Calu3 (cell line): ENCODE results near the gene F7. TPM values are rescaled to one million over a fixed set of nuclear protein-coding genes. Genes with fewer than 3 reads are reported as not detected.

ENCODE experiments used
- BruUV-seq: library from RNA; stranded (reverse); fragments of 400-500 nt; replicated peaks from 2 replicates; lab custom pipeline; 2021; lab: Mats Ljungman, UMichigan
- CTCF ChIA-PET: fragments of 300-600 bp; sonication (Branson Sonifier 250); formaldehyde crosslinking; loops from one replicate; lab custom pipeline; 2022; ENCODE audit warnings: antibody characterized with exemption; lab: Charles Lee
- DNase-seq: peaks from one replicate; pipeline ENCODE4 v3.0.0; 2022
- H3K27ac Mint-ChIP-seq: one replicate; pipeline ENCODE4 v1.8.0; 2022; ENCODE audit warnings: mixed read lengths; ENCODE audit not compliant: unreplicated experiment
- H3K27me3 Mint-ChIP-seq: one replicate; pipeline ENCODE4 v1.8.0; 2022; ENCODE audit warnings: mixed read lengths; ENCODE audit not compliant: unreplicated experiment
- H3K36me3 Mint-ChIP-seq: one replicate; pipeline ENCODE4 v1.8.0; 2022; ENCODE audit warnings: mild to moderate bottlenecking, moderate library complexity, mixed read lengths; ENCODE audit not compliant: insufficient read depth, unreplicated experiment
- H3K4me1 Mint-ChIP-seq: one replicate; pipeline ENCODE4 v1.8.0; 2022; ENCODE audit warnings: mild to moderate bottlenecking, low read depth, mixed read lengths; ENCODE audit not compliant: unreplicated experiment
- H3K4me3 Mint-ChIP-seq: one replicate; pipeline ENCODE4 v1.8.0; 2022; ENCODE audit warnings: mild to moderate bottlenecking, low read depth, moderate library complexity, mixed read lengths; ENCODE audit not compliant: unreplicated experiment
- H3K9me3 Mint-ChIP-seq: one replicate; pipeline ENCODE4 v1.8.0; 2022; ENCODE audit warnings: low read depth, mixed read lengths; ENCODE audit not compliant: unreplicated experiment
- intact Hi-C: fragments of 100-400 bp; cut with micrococcal nuclease; formaldehyde crosslinking; loops from one replicate; pipeline ENCODE4 v1.10.0; 2022; ENCODE audit not compliant: unreplicated experiment
- total RNA-seq: library from RNA; stranded (reverse); gene quantifications from 2 replicates; pipeline ENCODE4 v1.2.3, GENCODE V29; 2022
- TF ChIP-seq, protein P1 (sequence below): fragments of 200-600 bp; IDR thresholded peaks from one replicate; pipeline ENCODE4 v1.8.0; 2022; ENCODE audit warnings: antibody characterized with exemption; ENCODE audit not compliant: unreplicated experiment

The F7 gene
- total RNA-seq, 1 experiment from 2014 or later = not detected

DNA sequence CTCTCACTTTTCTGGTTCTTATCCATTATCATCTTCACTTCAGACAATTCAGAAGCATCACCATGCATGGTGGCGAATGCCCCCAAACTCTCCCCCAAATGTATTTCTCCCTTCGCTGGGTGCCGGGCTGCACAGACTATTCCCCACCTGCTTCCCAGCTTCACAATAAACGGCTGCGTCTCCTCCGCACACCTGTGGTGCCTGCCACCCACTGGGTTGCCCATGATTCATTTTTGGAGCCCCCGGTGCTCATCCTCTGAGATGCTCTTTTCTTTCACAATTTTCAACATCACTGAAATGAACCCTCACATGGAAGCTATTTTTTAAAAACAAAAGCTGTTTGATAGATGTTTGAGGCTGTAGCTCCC, 14.2 kb downstream of the F7 start:
- CTCF ChIA-PET = no interaction called here
- Mint-ChIP-seq H3K4me3 (no peak overlapping the region), H3K4me1 (no peaks in the 10 kb centered on the region), H3K9me3 (no peaks in the 10 kb centered on the region), H3K36me3 (no peaks in the 10 kb centered on the region), H3K27me3 (peaks cover 13% of the 10 kb centered on the region), H3K27ac (no peak overlapping the region)
- TF ChIP-seq, protein P1, sequence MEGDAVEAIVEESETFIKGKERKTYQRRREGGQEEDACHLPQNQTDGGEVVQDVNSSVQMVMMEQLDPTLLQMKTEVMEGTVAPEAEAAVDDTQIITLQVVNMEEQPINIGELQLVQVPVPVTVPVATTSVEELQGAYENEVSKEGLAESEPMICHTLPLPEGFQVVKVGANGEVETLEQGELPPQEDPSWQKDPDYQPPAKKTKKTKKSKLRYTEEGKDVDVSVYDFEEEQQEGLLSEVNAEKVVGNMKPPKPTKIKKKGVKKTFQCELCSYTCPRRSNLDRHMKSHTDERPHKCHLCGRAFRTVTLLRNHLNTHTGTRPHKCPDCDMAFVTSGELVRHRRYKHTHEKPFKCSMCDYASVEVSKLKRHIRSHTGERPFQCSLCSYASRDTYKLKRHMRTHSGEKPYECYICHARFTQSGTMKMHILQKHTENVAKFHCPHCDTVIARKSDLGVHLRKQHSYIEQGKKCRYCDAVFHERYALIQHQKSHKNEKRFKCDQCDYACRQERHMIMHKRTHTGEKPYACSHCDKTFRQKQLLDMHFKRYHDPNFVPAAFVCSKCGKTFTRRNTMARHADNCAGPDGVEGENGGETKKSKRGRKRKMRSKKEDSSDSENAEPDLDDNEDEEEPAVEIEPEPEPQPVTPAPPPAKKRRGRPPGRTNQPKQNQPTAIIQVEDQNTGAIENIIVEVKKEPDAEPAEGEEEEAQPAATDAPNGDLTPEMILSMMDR = no peak
- DNase-seq = no peak
- BruUV-seq = no TSS peak
- intact Hi-C loops = no loop called here

DNA sequence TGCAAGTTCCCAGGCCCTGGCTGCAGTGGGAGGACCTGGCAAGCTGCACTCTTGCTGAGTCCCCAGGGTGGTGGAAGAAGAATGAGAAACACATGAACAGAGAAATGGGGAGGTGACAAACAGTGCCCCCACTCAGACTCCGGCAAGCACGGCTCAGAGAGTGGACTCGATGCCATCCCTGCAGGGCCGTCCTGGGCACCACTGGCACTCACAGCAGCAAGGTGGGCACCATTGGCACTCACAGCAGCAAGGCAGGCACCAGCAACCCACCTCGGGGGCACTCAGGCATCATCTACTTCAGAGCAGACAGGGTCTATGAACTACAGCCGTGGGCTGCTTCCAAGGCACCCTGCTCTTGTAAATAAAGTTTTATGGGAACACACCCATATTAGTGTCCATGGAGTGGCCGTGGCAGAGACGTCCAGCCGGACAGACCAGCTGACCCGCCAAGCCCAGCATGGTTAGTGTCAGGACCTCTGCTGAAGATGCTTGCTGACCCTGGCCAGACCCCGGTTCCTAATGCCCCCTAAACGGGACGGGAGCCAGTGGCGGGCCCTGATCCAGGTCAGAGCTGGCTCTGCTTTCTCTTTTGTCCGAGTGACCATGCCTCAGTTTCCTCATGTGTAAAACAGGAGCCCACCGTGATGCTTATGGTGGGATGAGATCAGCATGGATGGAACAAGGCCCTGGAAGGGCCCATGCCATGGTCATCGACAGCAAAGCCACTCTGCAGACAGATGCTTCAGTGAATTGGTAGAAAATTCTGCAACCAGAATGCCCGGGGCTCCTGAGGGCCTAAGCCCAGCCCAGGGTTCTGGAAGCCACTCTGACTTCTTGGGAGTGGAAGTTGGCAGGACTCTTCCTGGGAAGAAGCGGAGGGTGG, 14.9 kb downstream of the F7 start:
- Mint-ChIP-seq H3K27me3 (peaks cover 13% of the 10 kb centered on the region), H3K9me3 (no peaks in the 10 kb centered on the region), H3K4me1 (no peaks in the 10 kb centered on the region), H3K4me3 (no peak overlapping the region), H3K27ac (no peak overlapping the region), H3K36me3 (no peaks in the 10 kb centered on the region)
- no peak for DNase-seq
- CTCF ChIA-PET = no interaction called here
- BruUV-seq = no TSS peak
- intact Hi-C loops = no loop called here
- TF ChIP-seq, protein P1 = no peak

DNA sequence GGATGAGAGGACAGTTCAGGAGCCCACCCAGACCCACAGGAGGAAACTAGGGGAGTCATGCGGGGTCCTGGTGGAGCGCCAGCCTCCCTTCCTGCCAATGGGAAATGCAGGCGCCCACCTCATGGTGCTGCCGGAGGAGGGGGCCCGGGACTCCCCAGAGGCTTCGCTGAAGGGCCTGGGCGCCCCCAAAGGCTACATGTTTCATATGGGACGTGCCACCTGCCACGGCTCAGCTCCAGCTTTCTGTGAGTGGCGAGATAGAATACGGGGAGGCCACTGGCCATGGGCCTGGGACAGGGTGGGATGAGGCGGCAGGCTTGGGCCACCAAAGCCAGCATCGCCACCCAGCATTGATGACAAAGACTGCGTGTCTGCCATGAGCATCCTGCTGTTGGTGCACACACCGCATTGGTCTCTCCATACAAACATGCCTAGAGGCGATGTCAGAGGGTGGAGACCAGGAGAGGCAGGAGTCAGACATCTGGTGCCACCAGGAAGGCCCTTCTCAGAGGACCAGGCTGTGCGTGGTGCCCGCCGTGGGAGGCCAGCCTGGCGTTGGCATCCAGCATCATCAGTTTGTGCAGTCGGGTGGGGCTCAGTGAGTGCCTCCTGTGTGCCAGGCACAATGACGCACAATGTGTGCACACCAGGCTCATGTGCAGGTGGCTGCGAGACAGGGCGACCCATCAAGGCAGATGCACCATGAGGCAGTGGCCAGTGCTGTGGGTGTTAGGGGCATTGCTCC, 15.8 kb downstream of the F7 start:
- no TSS peak for BruUV-seq
- no peak for DNase-seq
- intact Hi-C loops = no loop called here
- Mint-ChIP-seq H3K4me3 (no peak overlapping the region), H3K27ac (no peak overlapping the region), H3K27me3 (peaks cover 20% of the 10 kb centered on the region), H3K9me3 (no peaks in the 10 kb centered on the region), H3K4me1 (no peaks in the 10 kb centered on the region), H3K36me3 (no peaks in the 10 kb centered on the region)
- CTCF ChIA-PET = no interaction called here
- TF ChIP-seq, protein P1 = no peak

DNA sequence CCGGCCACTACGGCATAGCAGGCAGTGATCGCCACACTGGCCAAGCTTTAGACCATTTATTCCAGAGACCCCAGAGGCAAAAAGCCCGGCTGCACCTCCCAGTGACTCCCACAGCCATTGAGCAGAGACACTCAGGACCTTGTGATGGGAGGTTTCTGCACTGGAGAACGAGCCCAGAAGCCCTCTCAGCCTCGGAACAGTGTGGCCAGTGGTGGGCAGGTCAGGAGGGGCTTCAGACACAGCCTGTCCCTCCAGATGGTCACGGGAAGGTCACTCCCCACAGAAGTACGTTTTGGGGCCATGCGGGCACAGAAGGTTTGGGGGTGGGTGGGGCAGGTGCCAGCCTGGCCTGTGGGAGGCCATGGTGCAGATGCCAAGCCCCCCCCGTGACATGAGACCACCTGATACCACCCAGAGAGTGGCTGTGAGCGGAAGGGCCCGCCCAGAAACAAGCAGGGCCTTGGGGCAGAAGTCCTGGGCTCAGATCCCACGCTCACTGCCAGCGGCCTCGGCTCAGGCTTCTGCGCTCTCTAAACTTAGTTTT, 16.4 kb downstream of the F7 start:
- no peak overlapping the region for H3K27ac Mint-ChIP-seq
- no peaks in the 10 kb centered on the region for H3K4me1 Mint-ChIP-seq
- H3K4me3 Mint-ChIP-seq = no peak overlapping the region
- CTCF ChIA-PET = no interaction called here
- intact Hi-C loops = no loop called here
- TF ChIP-seq, protein P1 = no peak
- H3K27me3 Mint-ChIP-seq = peaks cover 27% of the 10 kb centered on the region
- H3K36me3 Mint-ChIP-seq = no peaks in the 10 kb centered on the region
- no TSS peak for BruUV-seq
- DNase-seq = no peak
- H3K9me3 Mint-ChIP-seq = no peaks in the 10 kb centered on the region
